ENCODE data around the gene ASTL. TPM values are rescaled to one million over a fixed set of nuclear protein-coding genes. Genes with fewer than 3 reads are reported as not detected.

ASTL gene
- total and polyA plus RNA-seq, 9 of the 15 experiments (the other 6 are each of a cell fraction or from before 2014, with no cell fraction given) = not detected

- TF ChIP-seq REST (IDR thresholded peaks at IDR 0.05; ENCODE audit: borderline replicate concordance) (peak; percentile 83; the same call in 1 of the 2 replicates), REST (CRISPR knock-in tag; IDR thresholded peaks at IDR 0.05; ENCODE audit: low read depth) (no peak), ZBTB1 (CRISPR knock-in tag; IDR thresholded peaks at IDR 0.05; ENCODE audit: borderline replicate concordance, low read depth) (no peak), VEZF1 (CRISPR knock-in tag; IDR thresholded peaks at IDR 0.05) (no peak), ZFX (CRISPR knock-in tag; IDR thresholded peaks at IDR 0.05) (0 out of 2 replicates have a peak, but pooled peaks have one; percentile 31), CC2D1A (IDR thresholded peaks at IDR 0.05) (0 out of 2 replicates have a peak, but pooled peaks have one; percentile 39), MLX (CRISPR knock-in tag; conservative IDR thresholded peaks at IDR 0.05) (no peak), ARID2 (IDR thresholded peaks at IDR 0.05) (peak; percentile 49; the same call in 1 of the 2 replicates), ZNF280A (IDR thresholded peaks at IDR 0.05; ENCODE audit: low read depth, partially characterized antibody) (no peak), ZNF263 (CRISPR knock-in tag; IDR thresholded peaks at IDR 0.05; ENCODE audit: borderline replicate concordance) (no peak), SRSF7 (optimal IDR thresholded peaks at IDR 0.05; ENCODE audit: low read depth, low read length) (no peak), DEAF1 (CRISPR knock-in tag; IDR thresholded peaks at IDR 0.05) (peak; percentile 84)
Measured at GRCh38 chr2:96138179-96139145, at the start of gene ASTL (continued).
